HUES6 (cell line): ENCODE results near the gene SPDEF.

Experiments
- H3K27ac ChIP-seq: 2 replicates; pipeline ENCODE4 v1.7.0; 2013; ENCODE audit warnings: low read depth, mild to moderate bottlenecking, low read length, inconsistent platforms
- H3K27me3 ChIP-seq: 2 replicates; pipeline ENCODE4 v1.6.1; 2013; ENCODE audit warnings: low read length; ENCODE audit not compliant: control insufficient read depth, insufficient read depth
- H3K36me3 ChIP-seq: 2 replicates; pipeline ENCODE4 v1.6.1; 2013; ENCODE audit warnings: low read length; ENCODE audit not compliant: control insufficient read depth, insufficient read depth
- H3K4me1 ChIP-seq: 2 replicates; pipeline ENCODE4 v1.6.1; 2013; ENCODE audit warnings: low read length; ENCODE audit not compliant: control insufficient read depth, insufficient read depth
- H3K4me3 ChIP-seq: 2 replicates; pipeline ENCODE4 v1.5.1; 2013; ENCODE audit warnings: low read depth, low read length
- H3K9ac ChIP-seq: one replicate; pipeline ENCODE4 v1.6.1; 2013; ENCODE audit warnings: mild to moderate bottlenecking, low read length
- H3K9me3 ChIP-seq: 2 replicates; pipeline ENCODE4 v1.6.1; 2013; ENCODE audit warnings: low read depth, low read length; ENCODE audit not compliant: control insufficient read depth, insufficient read depth

SPDEF gene

DNA sequence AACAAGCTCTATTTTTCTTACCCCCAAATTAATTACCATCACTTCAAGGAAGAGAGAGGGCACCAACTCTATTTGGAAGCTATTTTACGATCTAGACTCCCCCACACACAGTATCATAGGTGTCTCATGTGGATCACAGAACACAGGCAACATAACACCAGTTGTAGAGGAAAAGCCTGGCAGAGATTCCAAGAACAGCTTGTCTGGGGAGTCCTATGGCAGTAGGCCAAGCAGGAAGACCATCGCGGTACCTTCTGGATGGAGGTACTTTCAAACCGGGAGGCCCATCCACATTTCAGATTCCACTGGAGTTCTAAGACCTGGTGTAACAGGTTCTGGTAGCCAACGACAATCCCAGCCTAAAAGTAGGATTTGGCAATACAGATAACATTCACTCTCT, 37.6 kb upstream of the SPDEF start:
- no peaks in the 10 kb centered on the region for H3K36me3 ChIP-seq
- no peak overlapping the region for H3K9ac ChIP-seq
- no peak overlapping the region for H3K4me3 ChIP-seq
- no peaks in the 10 kb centered on the region for H3K9me3 ChIP-seq
- H3K27ac ChIP-seq, result no peak overlapping the region
- peaks cover 14% of the 10 kb centered on the region; the same call in 1 of the 2 replicates for H3K4me1 ChIP-seq
- no peaks in the 10 kb centered on the region for H3K27me3 ChIP-seq

DNA sequence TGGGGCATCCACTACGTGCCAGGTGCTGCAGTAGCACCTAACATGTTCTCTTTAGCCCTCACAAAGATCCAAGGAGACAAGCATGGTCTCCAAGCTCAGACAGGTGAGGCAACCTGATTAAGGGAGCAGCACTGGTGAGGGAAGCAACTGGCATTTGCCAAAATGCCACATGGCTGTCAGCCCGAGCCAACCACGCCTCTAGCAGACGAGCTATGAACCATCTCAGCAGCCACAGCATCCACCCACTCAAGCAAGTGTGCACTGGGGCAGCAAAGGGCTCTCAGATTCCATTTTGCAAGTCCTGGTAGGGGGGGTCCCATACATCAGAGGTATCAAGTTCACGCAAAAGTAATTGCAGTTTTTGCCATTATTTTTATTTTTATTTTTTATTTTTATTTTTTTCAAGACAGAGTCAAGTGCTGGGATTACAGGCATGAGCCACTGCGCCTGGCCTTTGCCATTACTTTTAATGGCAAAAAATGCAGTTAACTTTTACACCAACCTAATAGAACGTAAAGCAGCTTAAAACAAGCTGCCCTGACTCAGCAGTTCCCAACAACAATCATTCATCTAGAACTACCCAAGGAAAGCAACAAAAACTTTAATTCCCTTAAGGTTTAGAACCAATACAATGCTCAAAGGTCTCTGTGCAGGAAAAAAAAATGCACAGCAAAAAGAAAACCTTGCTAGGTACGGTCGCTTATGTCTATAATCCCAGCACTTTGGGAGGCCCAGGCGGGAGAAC, 36.3 kb upstream of the SPDEF start:
- H3K36me3 ChIP-seq, result no peaks in the 10 kb centered on the region
- H3K9me3 ChIP-seq, result no peaks in the 10 kb centered on the region
- H3K9ac ChIP-seq, result no peak overlapping the region
- H3K27me3 ChIP-seq, result no peaks in the 10 kb centered on the region
- no peak overlapping the region for H3K4me3 ChIP-seq
- H3K4me1 ChIP-seq, result peaks cover 17% of the 10 kb centered on the region
- H3K27ac ChIP-seq, result no peak overlapping the region

DNA sequence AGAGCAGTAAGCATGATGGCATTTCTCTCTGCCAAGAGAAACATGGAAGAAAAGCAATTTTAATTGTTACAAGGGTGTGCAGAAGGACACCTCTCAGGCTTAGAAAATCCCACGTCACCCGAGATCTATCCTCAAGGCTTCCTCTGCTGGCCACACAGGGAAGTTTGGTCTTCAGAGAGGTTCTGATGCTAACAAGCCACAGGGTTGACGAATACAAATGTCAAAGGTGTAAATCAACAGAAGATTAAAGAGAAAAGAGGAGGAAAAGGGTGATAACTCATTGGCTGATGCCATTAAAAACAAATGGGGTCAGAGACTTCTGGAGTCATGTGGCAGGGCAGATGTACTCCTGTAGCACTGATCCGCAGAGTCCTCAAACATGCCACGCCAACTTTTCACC, 33.6 kb upstream of the SPDEF start:
- H3K4me1 ChIP-seq, result peaks cover 23% of the 10 kb centered on the region
- H3K9ac ChIP-seq, result no peak overlapping the region
- no peaks in the 10 kb centered on the region for H3K27me3 ChIP-seq
- H3K4me3 ChIP-seq, result no peak overlapping the region
- no peaks in the 10 kb centered on the region for H3K36me3 ChIP-seq
- no peak overlapping the region for H3K27ac ChIP-seq
- no peaks in the 10 kb centered on the region for H3K9me3 ChIP-seq

DNA sequence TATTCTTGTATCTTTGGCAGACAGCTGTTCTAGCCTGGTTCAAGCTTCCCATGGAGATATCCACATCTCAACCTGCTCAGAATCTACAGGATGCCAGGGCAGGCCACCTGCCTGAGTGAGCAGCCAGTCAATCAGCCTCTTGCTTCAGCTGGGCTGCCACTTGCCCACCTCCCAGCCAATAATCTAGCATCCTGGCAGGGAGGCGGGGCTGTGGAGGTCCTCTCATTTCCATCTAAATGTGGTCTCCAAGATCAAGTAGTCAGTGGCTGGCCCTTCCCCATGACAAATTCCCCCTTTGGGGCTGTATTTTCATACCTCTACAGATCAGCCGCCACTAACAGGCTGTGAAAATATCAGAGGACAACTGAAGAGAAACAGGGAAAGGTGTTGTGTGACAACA, 33.0 kb upstream of the SPDEF start:
- no peak overlapping the region for H3K27ac ChIP-seq
- H3K36me3 ChIP-seq, result no peaks in the 10 kb centered on the region
- H3K27me3 ChIP-seq, result no peaks in the 10 kb centered on the region
- H3K4me1 ChIP-seq, result peaks cover 27% of the 10 kb centered on the region
- H3K4me3 ChIP-seq, result no peak overlapping the region
- H3K9ac ChIP-seq, result no peak overlapping the region
- no peaks in the 10 kb centered on the region for H3K9me3 ChIP-seq

DNA sequence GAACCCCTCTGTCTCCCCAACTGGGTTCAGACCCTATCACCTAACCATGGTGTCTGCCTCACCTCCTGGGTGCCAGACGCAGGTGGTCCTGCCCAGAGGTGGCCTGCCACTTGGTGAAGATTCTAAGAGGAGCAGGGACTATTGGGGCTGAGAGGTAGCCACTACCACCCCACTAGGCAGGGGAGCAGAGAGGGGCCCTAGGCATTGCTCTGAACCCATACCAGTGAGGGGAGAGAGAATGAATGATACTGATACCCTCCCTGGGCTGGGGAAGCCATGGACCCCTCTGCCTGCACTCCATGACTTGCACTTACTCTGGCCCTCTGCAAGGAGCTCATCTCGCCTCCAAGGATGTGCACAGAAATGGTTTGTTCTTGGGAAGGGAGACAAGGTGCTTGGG, 31.7 kb upstream of the SPDEF start:
- no peaks in the 10 kb centered on the region for H3K36me3 ChIP-seq
- no peak overlapping the region for H3K4me3 ChIP-seq

DNA sequence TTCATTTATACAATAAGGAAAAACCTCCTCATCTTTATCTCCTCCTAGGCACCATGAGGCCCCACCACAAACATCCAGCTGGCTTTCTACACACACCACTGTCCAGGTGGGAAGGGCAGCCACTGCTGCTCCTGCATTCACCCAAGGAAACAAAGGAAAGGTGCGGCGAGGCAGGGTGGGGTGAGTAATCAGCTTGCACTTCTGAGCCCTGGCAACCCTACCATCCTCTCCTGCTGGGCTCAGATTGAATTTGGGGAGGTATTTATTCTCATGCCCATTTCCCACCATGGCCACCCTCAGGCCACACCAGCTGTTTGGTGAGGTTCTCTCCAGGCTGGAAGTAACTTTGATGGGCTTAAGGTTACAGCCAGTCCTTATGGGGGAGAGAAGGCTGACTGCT, 31.2 kb upstream of the SPDEF start:
- Histone ChIP-seq H3K4me1 (peaks cover 27% of the 10 kb centered on the region), H3K27me3 (no peaks in the 10 kb centered on the region), H3K27ac (no peak overlapping the region), H3K9me3 (no peaks in the 10 kb centered on the region), H3K4me3 (no peak overlapping the region), H3K9ac (no peak overlapping the region), H3K36me3 (no peaks in the 10 kb centered on the region)

More for the DNA sequence above, 31.7 kb upstream of the SPDEF start:
- Histone ChIP-seq H3K9me3 (no peaks in the 10 kb centered on the region), H3K9ac (no peak overlapping the region), H3K27ac (no peak overlapping the region), H3K27me3 (no peaks in the 10 kb centered on the region), H3K4me1 (peaks cover 27% of the 10 kb centered on the region)

DNA sequence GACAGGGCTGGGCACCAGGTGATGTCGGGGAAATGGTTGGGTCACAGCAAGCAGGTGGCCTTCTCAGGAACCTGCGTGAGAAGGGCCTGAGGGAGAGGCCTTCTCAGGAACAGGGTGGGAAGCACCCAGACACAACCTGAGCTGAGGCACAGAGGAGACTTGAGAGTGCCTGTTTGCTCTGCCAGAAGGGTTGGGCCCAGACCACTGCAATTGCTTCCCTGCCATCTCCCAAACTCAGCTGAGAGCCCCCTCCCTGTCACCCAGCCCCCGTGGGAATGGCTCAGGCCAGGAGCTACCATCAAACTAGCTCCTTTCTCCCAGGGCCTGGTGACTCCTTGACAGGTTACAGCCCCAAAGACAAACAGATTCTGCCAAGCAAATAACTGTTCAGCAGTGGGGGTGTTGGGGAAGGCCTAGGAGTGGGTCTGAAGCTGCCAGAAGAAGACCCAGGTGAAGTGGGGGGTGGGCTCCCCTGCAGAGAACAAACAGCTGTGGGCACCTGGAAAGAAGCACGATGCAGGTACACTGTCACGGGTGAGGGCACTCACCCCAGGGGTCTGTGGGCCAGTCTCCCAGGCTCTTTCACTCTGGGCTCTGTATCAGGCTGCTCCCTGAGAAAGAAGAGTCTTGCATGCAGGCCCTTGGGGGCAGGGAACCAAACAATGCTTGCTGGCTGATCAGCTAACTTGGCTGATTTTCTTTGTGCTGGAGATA, 30.4 kb upstream of the SPDEF start:
- no peak overlapping the region for H3K9ac ChIP-seq
- peaks cover 27% of the 10 kb centered on the region for H3K4me1 ChIP-seq
- no peak overlapping the region for H3K27ac ChIP-seq

DNA sequence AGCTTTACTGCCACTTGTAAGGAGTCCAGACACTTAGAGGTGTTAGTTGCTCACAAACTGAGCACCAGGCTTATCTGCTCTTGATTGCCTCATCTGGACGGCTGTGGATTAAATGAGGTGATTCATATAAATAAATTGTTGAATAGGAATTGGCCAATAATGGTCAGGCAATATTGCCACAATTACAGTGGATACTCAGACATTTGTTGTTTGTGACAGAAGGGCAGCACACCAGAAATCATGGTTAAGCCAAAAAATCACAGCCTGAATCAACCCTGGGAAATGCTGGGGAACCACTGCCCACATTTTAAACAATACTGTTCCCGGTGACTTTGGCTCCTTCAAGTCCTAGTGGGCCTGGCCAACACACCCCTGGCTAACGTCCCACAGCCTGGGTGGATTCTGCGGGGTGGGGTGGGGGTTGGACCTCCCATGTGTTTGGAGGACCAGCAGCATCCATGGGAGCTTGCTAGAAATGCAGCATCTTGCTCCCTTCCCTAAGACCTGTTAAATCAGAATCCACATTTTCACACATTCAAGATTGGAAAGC, 29.5 kb upstream of the SPDEF start:
- Histone ChIP-seq H3K9ac (no peak overlapping the region), H3K36me3 (no peaks in the 10 kb centered on the region), H3K27ac (no peak overlapping the region), H3K27me3 (no peaks in the 10 kb centered on the region), H3K9me3 (no peaks in the 10 kb centered on the region), H3K4me3 (no peak overlapping the region), H3K4me1 (peaks cover 30% of the 10 kb centered on the region)

More for the DNA sequence above, 30.4 kb upstream of the SPDEF start:
- Histone ChIP-seq H3K9me3 (no peaks in the 10 kb centered on the region), H3K27me3 (no peaks in the 10 kb centered on the region), H3K36me3 (no peaks in the 10 kb centered on the region), H3K4me3 (no peak overlapping the region)

DNA sequence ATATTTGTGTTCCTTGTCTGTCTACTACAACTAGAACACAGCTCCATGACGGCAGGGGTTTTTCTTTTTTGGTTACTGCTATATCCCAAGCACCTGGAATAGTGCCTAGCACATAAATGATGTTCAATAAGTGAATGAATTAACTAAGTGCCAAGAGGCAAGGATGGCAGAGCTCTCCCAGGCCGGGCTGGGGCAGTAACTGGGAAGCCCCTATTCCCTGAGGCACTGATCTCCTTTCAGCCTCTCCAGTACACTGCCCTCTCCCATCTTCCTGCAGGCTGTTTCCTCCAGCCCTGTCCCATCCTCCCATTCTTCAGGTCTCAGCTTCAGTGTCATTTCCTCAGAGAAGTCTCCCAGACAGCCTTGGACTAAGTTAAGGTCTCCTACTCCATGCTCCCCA, 29.0 kb upstream of the SPDEF start:
- H3K27me3 ChIP-seq, result no peaks in the 10 kb centered on the region
- H3K9ac ChIP-seq, result no peak overlapping the region
- no peak overlapping the region for H3K27ac ChIP-seq
- peaks cover 30% of the 10 kb centered on the region for H3K4me1 ChIP-seq
- no peaks in the 10 kb centered on the region for H3K9me3 ChIP-seq
- no peaks in the 10 kb centered on the region for H3K36me3 ChIP-seq
- H3K4me3 ChIP-seq, result no peak overlapping the region

DNA sequence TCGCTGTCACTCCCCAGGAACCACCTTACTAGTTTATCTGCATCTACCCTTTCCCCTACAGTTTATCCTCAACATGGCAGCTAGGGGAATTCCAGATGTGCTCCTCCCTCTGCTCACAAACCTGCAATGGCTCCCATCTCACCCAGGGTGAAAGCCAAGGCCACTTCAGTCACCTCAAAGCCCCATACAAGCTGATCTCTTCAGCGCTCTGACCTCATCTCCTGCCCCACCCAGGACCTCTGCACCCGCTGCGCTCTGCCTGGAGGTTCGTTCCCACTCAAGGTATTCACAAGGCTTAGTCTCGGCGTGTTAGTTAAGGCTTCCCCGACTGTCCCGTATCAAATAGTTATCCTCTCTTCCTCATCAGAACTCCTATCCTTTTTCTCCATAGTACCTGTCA, 28.6 kb upstream of the SPDEF start:
- no peak overlapping the region for H3K9ac ChIP-seq
- no peak overlapping the region for H3K4me3 ChIP-seq
- H3K9me3 ChIP-seq, result no peaks in the 10 kb centered on the region
- H3K27ac ChIP-seq, result no peak overlapping the region
- peaks cover 26% of the 10 kb centered on the region for H3K4me1 ChIP-seq
- no peaks in the 10 kb centered on the region for H3K36me3 ChIP-seq
- no peaks in the 10 kb centered on the region for H3K27me3 ChIP-seq

DNA sequence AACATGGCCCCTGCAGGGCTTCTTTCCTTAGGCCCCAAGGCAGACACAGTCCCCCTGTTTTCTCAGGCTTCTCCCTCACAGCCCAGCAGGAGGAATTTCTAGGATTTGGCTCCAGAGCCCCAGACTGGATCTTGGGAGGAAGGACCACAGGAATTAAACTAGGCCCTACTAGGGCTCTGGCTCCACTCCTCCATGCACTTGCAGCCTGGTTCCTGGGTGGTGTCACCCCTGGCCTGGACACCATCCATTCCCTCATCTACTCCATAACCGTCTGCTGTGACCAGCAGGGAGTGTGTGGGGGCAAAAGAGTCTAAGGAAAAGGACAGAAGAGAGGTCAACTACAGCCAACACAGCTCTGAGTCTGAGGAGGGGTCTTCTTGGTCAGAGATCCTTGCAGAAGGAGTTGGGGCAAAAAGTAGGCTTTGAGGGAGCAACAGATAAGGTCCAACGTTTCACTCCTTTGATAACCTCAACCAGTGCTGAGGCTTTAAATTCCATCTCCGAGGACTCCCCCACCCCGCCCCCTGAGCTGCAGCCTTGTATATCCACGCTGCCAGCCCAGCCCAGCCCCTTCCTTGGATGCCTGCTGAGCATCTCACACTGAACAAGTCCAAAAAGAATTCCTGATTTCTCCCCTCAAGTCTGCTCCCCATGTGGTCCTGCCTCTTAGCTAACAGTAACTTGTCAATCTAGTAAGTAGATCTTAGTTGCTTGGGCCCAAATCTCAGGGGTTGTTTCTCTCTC, 27.9 kb upstream of the SPDEF start:
- no peak overlapping the region for H3K27ac ChIP-seq
- peaks cover 21% of the 10 kb centered on the region for H3K4me1 ChIP-seq
- H3K36me3 ChIP-seq, result no peaks in the 10 kb centered on the region
- no peak overlapping the region for H3K9ac ChIP-seq
- H3K4me3 ChIP-seq, result no peak overlapping the region
- H3K9me3 ChIP-seq, result no peaks in the 10 kb centered on the region
- no peaks in the 10 kb centered on the region for H3K27me3 ChIP-seq
